ENCODE measurements around the gene GRID1.

DNA sequence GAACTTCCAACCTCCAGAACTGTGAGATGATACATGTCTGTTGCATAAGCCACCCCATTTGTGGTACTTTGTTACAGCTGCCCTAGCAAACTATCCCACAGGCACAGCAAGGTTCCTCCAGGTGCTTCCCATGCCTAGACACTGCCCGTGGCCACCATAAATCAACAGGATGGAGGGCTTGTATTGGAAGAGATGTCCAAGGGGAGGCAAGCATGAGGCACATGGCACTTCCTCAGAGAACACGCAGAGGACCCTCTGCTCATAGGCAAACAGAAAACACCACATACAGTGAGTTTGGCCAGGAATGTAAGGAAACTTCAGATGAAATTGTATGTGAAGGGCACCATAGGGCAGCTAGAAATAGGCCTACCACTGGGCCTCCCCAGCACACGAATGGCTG, 291.1 kb downstream of the GRID1 start:
- TF ChIP-seq EZH2phosphoT487 (IDR thresholded peaks at IDR 0.05; ENCODE audit: low read length) = no peak
- TF ChIP-seq, protein P1, sequence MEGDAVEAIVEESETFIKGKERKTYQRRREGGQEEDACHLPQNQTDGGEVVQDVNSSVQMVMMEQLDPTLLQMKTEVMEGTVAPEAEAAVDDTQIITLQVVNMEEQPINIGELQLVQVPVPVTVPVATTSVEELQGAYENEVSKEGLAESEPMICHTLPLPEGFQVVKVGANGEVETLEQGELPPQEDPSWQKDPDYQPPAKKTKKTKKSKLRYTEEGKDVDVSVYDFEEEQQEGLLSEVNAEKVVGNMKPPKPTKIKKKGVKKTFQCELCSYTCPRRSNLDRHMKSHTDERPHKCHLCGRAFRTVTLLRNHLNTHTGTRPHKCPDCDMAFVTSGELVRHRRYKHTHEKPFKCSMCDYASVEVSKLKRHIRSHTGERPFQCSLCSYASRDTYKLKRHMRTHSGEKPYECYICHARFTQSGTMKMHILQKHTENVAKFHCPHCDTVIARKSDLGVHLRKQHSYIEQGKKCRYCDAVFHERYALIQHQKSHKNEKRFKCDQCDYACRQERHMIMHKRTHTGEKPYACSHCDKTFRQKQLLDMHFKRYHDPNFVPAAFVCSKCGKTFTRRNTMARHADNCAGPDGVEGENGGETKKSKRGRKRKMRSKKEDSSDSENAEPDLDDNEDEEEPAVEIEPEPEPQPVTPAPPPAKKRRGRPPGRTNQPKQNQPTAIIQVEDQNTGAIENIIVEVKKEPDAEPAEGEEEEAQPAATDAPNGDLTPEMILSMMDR (IDR thresholded peaks at IDR 0.05; ENCODE audit: low read length) = no peak
